Liver (tissue), 3 donors: ENCODE results near the gene SNX15.

ENCODE experiments used
- GABPA ChIP-seq, 2 donors: IDR thresholded peaks in 1 of 2; conservative IDR thresholded peaks in 1 of 2; 2 replicates each; pipeline ENCODE4 v1.6.1; 2016; ENCODE audit warnings: antibody characterized with exemption in 2 of 2, mild to moderate bottlenecking in 1 of 2, moderate library complexity in 1 of 2
- HNF4A ChIP-seq, 2 donors: conservative IDR thresholded peaks; 2 replicates each; pipeline ENCODE4 v1.6.1; 2016; ENCODE audit warnings: antibody characterized with exemption in 2 of 2, mild to moderate bottlenecking in 2 of 2
- HNF4G ChIP-seq: IDR thresholded peaks from 2 replicates; pipeline ENCODE4 v1.6.1; 2016; ENCODE audit warnings: antibody characterized with exemption
- RAD21 ChIP-seq, 2 donors: IDR thresholded peaks; 2 replicates each; pipeline ENCODE4 v1.6.1; 2016; ENCODE audit warnings: antibody characterized with exemption in 2 of 2, mild to moderate bottlenecking in 2 of 2
- SP1 ChIP-seq: IDR thresholded peaks from 2 replicates; pipeline ENCODE4 v1.6.1; 2018; ENCODE audit warnings: antibody characterized with exemption, mild to moderate bottlenecking
- YY1 ChIP-seq: IDR thresholded peaks from 2 replicates; pipeline ENCODE4 v1.6.1; 2016; ENCODE audit warnings: antibody characterized with exemption, mild to moderate bottlenecking
- TF ChIP-seq, protein P1 (sequence below): IDR thresholded peaks from 2 replicates; pipeline ENCODE4 v1.6.1; 2016; ENCODE audit warnings: antibody characterized with exemption
- TF ChIP-seq, protein P2 (sequence below): fragments of 150-350 bp; IDR thresholded peaks from 2 replicates; pipeline ENCODE4 v1.5.1; 2017; ENCODE audit warnings: improper control_type of control experiment, low read depth, low read length; ENCODE audit not compliant: missing input control
- TF ChIP-seq, protein P3 (sequence below): IDR thresholded peaks from 2 replicates; pipeline ENCODE4 v1.6.1; 2016; ENCODE audit warnings: antibody characterized with exemption, mild to moderate bottlenecking
- donor health status: healthy.
- donor health status: healthy.

DNA sequence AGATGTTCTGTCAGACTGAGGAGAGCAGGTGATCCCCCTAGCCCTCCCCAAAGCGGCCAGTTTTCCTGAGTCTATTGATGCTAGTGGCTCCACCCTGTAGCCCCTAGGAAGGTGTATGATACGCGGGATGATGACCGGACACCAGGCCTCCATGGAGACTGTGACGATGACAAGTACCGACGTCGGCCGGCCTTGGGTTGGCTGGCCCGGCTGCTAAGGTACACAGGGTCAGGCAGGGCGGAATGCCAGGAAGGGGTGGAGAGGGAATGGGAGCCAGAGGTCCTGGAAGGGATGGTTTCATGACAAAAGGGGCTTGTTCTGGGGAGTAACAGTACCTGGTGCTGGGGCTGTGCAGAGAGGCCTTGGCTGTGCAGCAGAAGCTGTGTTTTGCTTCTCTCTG lies 60.0 kb downstream of the SNX15 start:
- TF ChIP-seq, protein P1, sequence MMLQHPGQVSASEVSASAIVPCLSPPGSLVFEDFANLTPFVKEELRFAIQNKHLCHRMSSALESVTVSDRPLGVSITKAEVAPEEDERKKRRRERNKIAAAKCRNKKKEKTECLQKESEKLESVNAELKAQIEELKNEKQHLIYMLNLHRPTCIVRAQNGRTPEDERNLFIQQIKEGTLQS: no peak
- TF ChIP-seq, protein P2, sequence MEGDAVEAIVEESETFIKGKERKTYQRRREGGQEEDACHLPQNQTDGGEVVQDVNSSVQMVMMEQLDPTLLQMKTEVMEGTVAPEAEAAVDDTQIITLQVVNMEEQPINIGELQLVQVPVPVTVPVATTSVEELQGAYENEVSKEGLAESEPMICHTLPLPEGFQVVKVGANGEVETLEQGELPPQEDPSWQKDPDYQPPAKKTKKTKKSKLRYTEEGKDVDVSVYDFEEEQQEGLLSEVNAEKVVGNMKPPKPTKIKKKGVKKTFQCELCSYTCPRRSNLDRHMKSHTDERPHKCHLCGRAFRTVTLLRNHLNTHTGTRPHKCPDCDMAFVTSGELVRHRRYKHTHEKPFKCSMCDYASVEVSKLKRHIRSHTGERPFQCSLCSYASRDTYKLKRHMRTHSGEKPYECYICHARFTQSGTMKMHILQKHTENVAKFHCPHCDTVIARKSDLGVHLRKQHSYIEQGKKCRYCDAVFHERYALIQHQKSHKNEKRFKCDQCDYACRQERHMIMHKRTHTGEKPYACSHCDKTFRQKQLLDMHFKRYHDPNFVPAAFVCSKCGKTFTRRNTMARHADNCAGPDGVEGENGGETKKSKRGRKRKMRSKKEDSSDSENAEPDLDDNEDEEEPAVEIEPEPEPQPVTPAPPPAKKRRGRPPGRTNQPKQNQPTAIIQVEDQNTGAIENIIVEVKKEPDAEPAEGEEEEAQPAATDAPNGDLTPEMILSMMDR: no peak
- TF ChIP-seq, protein P3, sequence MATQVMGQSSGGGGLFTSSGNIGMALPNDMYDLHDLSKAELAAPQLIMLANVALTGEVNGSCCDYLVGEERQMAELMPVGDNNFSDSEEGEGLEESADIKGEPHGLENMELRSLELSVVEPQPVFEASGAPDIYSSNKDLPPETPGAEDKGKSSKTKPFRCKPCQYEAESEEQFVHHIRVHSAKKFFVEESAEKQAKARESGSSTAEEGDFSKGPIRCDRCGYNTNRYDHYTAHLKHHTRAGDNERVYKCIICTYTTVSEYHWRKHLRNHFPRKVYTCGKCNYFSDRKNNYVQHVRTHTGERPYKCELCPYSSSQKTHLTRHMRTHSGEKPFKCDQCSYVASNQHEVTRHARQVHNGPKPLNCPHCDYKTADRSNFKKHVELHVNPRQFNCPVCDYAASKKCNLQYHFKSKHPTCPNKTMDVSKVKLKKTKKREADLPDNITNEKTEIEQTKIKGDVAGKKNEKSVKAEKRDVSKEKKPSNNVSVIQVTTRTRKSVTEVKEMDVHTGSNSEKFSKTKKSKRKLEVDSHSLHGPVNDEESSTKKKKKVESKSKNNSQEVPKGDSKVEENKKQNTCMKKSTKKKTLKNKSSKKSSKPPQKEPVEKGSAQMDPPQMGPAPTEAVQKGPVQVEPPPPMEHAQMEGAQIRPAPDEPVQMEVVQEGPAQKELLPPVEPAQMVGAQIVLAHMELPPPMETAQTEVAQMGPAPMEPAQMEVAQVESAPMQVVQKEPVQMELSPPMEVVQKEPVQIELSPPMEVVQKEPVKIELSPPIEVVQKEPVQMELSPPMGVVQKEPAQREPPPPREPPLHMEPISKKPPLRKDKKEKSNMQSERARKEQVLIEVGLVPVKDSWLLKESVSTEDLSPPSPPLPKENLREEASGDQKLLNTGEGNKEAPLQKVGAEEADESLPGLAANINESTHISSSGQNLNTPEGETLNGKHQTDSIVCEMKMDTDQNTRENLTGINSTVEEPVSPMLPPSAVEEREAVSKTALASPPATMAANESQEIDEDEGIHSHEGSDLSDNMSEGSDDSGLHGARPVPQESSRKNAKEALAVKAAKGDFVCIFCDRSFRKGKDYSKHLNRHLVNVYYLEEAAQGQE: no peak
- TF ChIP-seq HNF4G (no peak), SP1 (no peak), GABPA (IDR thresholded peaks at IDR 0.05 in 1 of 2, conservative IDR thresholded peaks at IDR 0.05 in 1 of 2) (no peak), RAD21 (IDR thresholded peaks at IDR 0.05) (no peak), HNF4A (conservative IDR thresholded peaks at IDR 0.05) (no peak), YY1 (no peak)
